GM18951 (cell line): ENCODE data around the gene PLEKHG1.

Source experiments
- POLR2A ChIP-seq: IDR thresholded peaks from 4 replicates; pipeline ENCODE4 v1.6.1; 2011; ENCODE audit warnings: mild to moderate bottlenecking; ENCODE audit not compliant: insufficient read length, insufficient read depth; ENCODE audit errors: extremely low read depth
- in situ Hi-C: fragments of 300-500 bp; cut with MboI; formaldehyde crosslinking; loops from one replicate; pipeline ENCODE4 v1.12.0; 2022; ENCODE audit warnings: low sequenced_read_pairs, mixed read lengths, inconsistent platforms; ENCODE audit not compliant: unreplicated experiment

Gene PLEKHG1

GRCh38 chr6:150576651-150577226, 22.9 kb upstream of the PLEKHG1 start:
- in situ Hi-C loops = no loop called here
- TF ChIP-seq POLR2A = no peak

GRCh38 chr6:150579611-150580010, 20.1 kb upstream of the PLEKHG1 start:
- TF ChIP-seq POLR2A = no peak
- in situ Hi-C loops = no loop called here

GRCh38 chr6:150580489-150580888, 19.2 kb upstream of the PLEKHG1 start:
- TF ChIP-seq POLR2A = no peak
- in situ Hi-C loops = no loop called here

- in situ Hi-C loops = no loop called here
- TF ChIP-seq POLR2A = no peak
Measured at GRCh38 chr6:150584065-150584464, 15.6 kb upstream of the PLEKHG1 start.

- no peak for TF ChIP-seq POLR2A
- in situ Hi-C loops = no loop called here
Measured at GRCh38 chr6:150584596-150584995, 15.1 kb upstream of the PLEKHG1 start.

GRCh38 chr6:150586850-150587359, 12.8 kb upstream of the PLEKHG1 start:
- TF ChIP-seq POLR2A = no peak
- in situ Hi-C loops = no loop called here

- in situ Hi-C loops = no loop called here
- no peak for TF ChIP-seq POLR2A
Measured at GRCh38 chr6:150587637-150588036, 12.0 kb upstream of the PLEKHG1 start.

GRCh38 chr6:150588888-150589499, 10.7 kb upstream of the PLEKHG1 start:
- in situ Hi-C loops = no loop called here
- no peak for TF ChIP-seq POLR2A

- no peak for TF ChIP-seq POLR2A
- in situ Hi-C loops = no loop called here
Measured at GRCh38 chr6:150589852-150590251, 9.8 kb upstream of the PLEKHG1 start.

GRCh38 chr6:150590446-150590845, 9.2 kb upstream of the PLEKHG1 start:
- TF ChIP-seq POLR2A = no peak
- in situ Hi-C loops = no loop called here

GRCh38 chr6:150592377-150592995, 7.2 kb upstream of the PLEKHG1 start:
- TF ChIP-seq POLR2A = no peak
- in situ Hi-C loops = no loop called here

- no peak for TF ChIP-seq POLR2A
- in situ Hi-C loops = no loop called here
Measured at GRCh38 chr6:150593119-150593518, 6.6 kb upstream of the PLEKHG1 start.

- TF ChIP-seq POLR2A = no peak
- in situ Hi-C loops = no loop called here
Measured at GRCh38 chr6:150596439-150596838, 3.2 kb upstream of the PLEKHG1 start.

- in situ Hi-C loops = no loop called here
- no peak for TF ChIP-seq POLR2A
Measured at GRCh38 chr6:150598401-150598800, 1.3 kb upstream of the PLEKHG1 start.
